Stimulated activated CD8-positive, alpha-beta memory T cell treated with anti-CD3 and anti-CD28 coated beads, Interleukin-7, amount 100 ng/mL, for 24 hours (primary cell): ENCODE measurements around the gene SYF2.
"Not testable (repeated sequence)": the region's sequence is repeated elsewhere in the genome, so short reads cannot be mapped to it uniquely, and the experiment has no call there.

Source experiments
- DNase-seq: peaks from one replicate; pipeline ENCODE4 v3.0.0-alpha.2; 2020; ENCODE audit warnings: low read depth

Gene SYF2

GRCh38 chr1:25206201-25206600 is 26.1 kb downstream of the SYF2 start:
- DNase-seq, result no peak

- DNase-seq, result no peak
Measured at GRCh38 chr1:25205786-25206185, 26.5 kb downstream of the SYF2 start.

- DNase-seq, result no peak
Measured at GRCh38 chr1:25204797-25205480, 27.4 kb downstream of the SYF2 start.

GRCh38 chr1:25201006-25201405 is 31.3 kb downstream of the SYF2 start:
- no peak for DNase-seq

GRCh38 chr1:25199819-25200620 is 32.3 kb downstream of the SYF2 start:
- DNase-seq, result no peak

GRCh38 chr1:25198663-25199252 is 33.5 kb downstream of the SYF2 start:
- DNase-seq, result no peak

- no peak for DNase-seq
Measured at GRCh38 chr1:25197982-25198662, 34.2 kb downstream of the SYF2 start.

- DNase-seq, result no peak
Measured at GRCh38 chr1:25197235-25197975, 34.9 kb downstream of the SYF2 start.

GRCh38 chr1:25196830-25197229 is 35.5 kb downstream of the SYF2 start:
- DNase-seq, result no peak

GRCh38 chr1:25195835-25196234 is 36.5 kb downstream of the SYF2 start:
- no peak for DNase-seq

- DNase-seq, result no peak
Measured at GRCh38 chr1:25194572-25195020, 37.7 kb downstream of the SYF2 start.

GRCh38 chr1:25194054-25194453 is 38.2 kb downstream of the SYF2 start:
- DNase-seq, result no peak

- no peak for DNase-seq
Measured at GRCh38 chr1:25193229-25193628, 39.1 kb downstream of the SYF2 start.

GRCh38 chr1:25192154-25192553 is 40.1 kb downstream of the SYF2 start:
- DNase-seq, result no peak

- no peak for DNase-seq
Measured at GRCh38 chr1:25190260-25190659, 42.0 kb downstream of the SYF2 start.

- not testable (repeated sequence) for DNase-seq
Measured at GRCh38 chr1:25187904-25188303, 44.4 kb downstream of the SYF2 start.

GRCh38 chr1:25187077-25187476 is 45.2 kb downstream of the SYF2 start:
- no peak for DNase-seq

GRCh38 chr1:25186161-25187007 is 45.9 kb downstream of the SYF2 start:
- DNase-seq, result no peak

GRCh38 chr1:25185409-25186160 is 46.7 kb downstream of the SYF2 start:
- no peak for DNase-seq
